GM12891 (cell line): ENCODE measurements around the gene CD83.

Source experiments
- POLR2A ChIP-seq: IDR thresholded peaks from 2 replicates; pipeline ENCODE4 v1.6.1; 2011; ENCODE audit warnings: low read depth, low read length, control low read depth
- POLR2AphosphoS5 ChIP-seq: IDR thresholded peaks from 2 replicates; pipeline ENCODE4 v1.6.1; 2011; ENCODE audit warnings: low read depth, low read length, control low read depth
- SPI1 ChIP-seq: IDR thresholded peaks from 2 replicates; pipeline ENCODE4 v1.6.1; 2011; ENCODE audit warnings: low read depth, low read length, control low read depth
- TAF1 ChIP-seq: IDR thresholded peaks from 2 replicates; pipeline ENCODE4 v1.6.1; 2011; ENCODE audit warnings: low read depth, low read length, control low read depth

DNA sequence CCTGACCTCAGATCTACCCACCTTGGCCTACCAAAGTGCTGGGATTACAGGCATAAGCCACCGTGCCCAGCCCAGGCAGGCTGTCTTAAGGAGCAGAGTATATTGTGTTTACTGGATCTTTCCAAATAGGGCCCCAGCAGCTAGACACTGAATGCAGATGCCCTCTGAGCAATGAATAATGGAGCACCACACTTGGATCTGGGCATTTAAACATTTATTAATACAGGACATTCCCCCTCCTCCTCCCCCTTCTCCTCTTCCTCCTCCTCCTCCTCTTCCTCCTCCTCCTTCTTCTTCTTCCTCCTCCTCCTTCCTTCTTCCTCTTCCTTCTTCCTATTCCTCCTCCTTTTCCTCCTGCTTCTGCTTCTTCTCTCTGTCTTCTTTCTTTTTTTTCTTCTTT lies 34.2 kb downstream of the CD83 start:
- TF ChIP-seq POLR2AphosphoS5 (no peak), TAF1 (no peak), POLR2A (no peak), SPI1 (no peak)
